ENCODE data around the gene ELOF1. TPM values are rescaled to one million over a fixed set of nuclear protein-coding genes. Genes with fewer than 3 reads are reported as not detected.
A peak's percentile ranks its signal among the peaks of the same experiment; 100 is the strongest.

ELOF1 gene
- polyA plus RNA-seq, 1 donor from 2014 or later, result 38.0 TPM

- Histone ChIP-seq H3K9me3 (ENCODE audit: low read length) (no peaks in the 10 kb centered on the region), H3K27me3 (ENCODE audit: insufficient read depth, low read depth, low read length) (no peaks in the 10 kb centered on the region), H3K36me3 (ENCODE audit: insufficient read depth, low read length) (no peaks in the 10 kb centered on the region), H3F3A (ENCODE audit: insufficient read depth, low read length, poor library complexity, severe bottlenecking) (no peaks in the 10 kb centered on the region), H3K4me3 (ENCODE audit: low read length) (peak within 1 kb of the TSS; percentile 87), H2AFZ (ENCODE audit: low read depth, low read length) (peak within 1 kb of the TSS; percentile 71), H3K27ac (ENCODE audit: low read length) (peak within 1 kb of the TSS; percentile 76), H3K79me2 (replicated peaks; ENCODE audit: insufficient read depth, low read length) (no peaks in the 10 kb centered on the region), H3K4me2 (ENCODE audit: low read length) (peak within 1 kb of the TSS; percentile 61), H3K9me2 (ENCODE audit: insufficient read depth, low read length) (no peaks in the 10 kb centered on the region), H4K20me1 (ENCODE audit: insufficient read depth) (no peaks in the 10 kb centered on the region), H3K9ac (ENCODE audit: low read length) (peak within 1 kb of the TSS; percentile 90)
- TF ChIP-seq POLR2AphosphoS5 (IDR thresholded peaks at IDR 0.05) (peak; percentile 88), REST (IDR thresholded peaks at IDR 0.05; ENCODE audit: borderline replicate concordance) (no peak), SMC3 (conservative IDR thresholded peaks at IDR 0.05; ENCODE audit: poor library complexity) (no peak), EP300 (conservative IDR thresholded peaks at IDR 0.05; ENCODE audit: poor library complexity, severe bottlenecking) (peak; percentile 47), TAF1 (IDR thresholded peaks at IDR 0.05; ENCODE audit: low read depth) (peak; percentile 40), MXI1 (conservative IDR thresholded peaks at IDR 0.05; ENCODE audit: poor library complexity, severe bottlenecking) (peak; percentile 100), RAD21 (conservative IDR thresholded peaks at IDR 0.05) (no peak), CTCF (IDR thresholded peaks at IDR 0.05; ENCODE audit: poor library complexity, severe bottlenecking) (no peak), EZH2 (IDR thresholded peaks at IDR 0.05; ENCODE audit: borderline replicate concordance, insufficient read depth, low read length, poor library complexity, severe bottlenecking) (no peak)
Observed at GRCh38 chr19:11505504-11506100, 53.4 kb downstream of the ELOF1 start, which contains the start of gene ZNF653. TSS of gene ZNF653 (minus strand) at chr19:11505839. CDS start at chr19:11505786, 53 bp downstream.

- TF ChIP-seq POLR2AphosphoS5 (IDR thresholded peaks at IDR 0.05) (no peak), MXI1 (conservative IDR thresholded peaks at IDR 0.05; ENCODE audit: poor library complexity, severe bottlenecking) (no peak), SMC3 (conservative IDR thresholded peaks at IDR 0.05; ENCODE audit: poor library complexity) (no peak), EZH2 (IDR thresholded peaks at IDR 0.05; ENCODE audit: borderline replicate concordance, insufficient read depth, low read length, poor library complexity, severe bottlenecking) (no peak), REST (IDR thresholded peaks at IDR 0.05; ENCODE audit: borderline replicate concordance) (no peak), TAF1 (IDR thresholded peaks at IDR 0.05; ENCODE audit: low read depth) (no peak), RAD21 (conservative IDR thresholded peaks at IDR 0.05) (no peak), EP300 (conservative IDR thresholded peaks at IDR 0.05; ENCODE audit: poor library complexity, severe bottlenecking) (no peak), CTCF (IDR thresholded peaks at IDR 0.05; ENCODE audit: poor library complexity, severe bottlenecking) (no peak)
- no peak overlapping the region for H2AFZ ChIP-seq (ENCODE audit: low read depth, low read length)
- peak overlapping the region; percentile 87 for H3K4me3 ChIP-seq (ENCODE audit: low read length)
- H3K4me2 ChIP-seq (ENCODE audit: low read length), result peak overlapping the region; percentile 61
- no peaks in the 10 kb centered on the region for H3K36me3 ChIP-seq (ENCODE audit: insufficient read depth, low read length)
- H3K27me3 ChIP-seq (ENCODE audit: insufficient read depth, low read depth, low read length), result no peaks in the 10 kb centered on the region
- no peaks in the 10 kb centered on the region for H3K9me3 ChIP-seq (ENCODE audit: low read length)
- H3K27ac ChIP-seq (ENCODE audit: low read length), result peak overlapping the region; percentile 76
- H3F3A ChIP-seq (ENCODE audit: insufficient read depth, low read length, poor library complexity, severe bottlenecking), result no peaks in the 10 kb centered on the region
- no peaks in the 10 kb centered on the region for H3K9me2 ChIP-seq (ENCODE audit: insufficient read depth, low read length)
- no peaks in the 10 kb centered on the region for H3K79me2 ChIP-seq (replicated peaks; ENCODE audit: insufficient read depth, low read length)
- no peaks in the 10 kb centered on the region for H4K20me1 ChIP-seq (ENCODE audit: insufficient read depth)
- peak overlapping the region; percentile 90 for H3K9ac ChIP-seq (ENCODE audit: low read length)
Observed at GRCh38 chr19:11505032-11505503, 54.0 kb downstream of the ELOF1 start.

All from neural cell (in vitro differentiated cells).